Mammary epithelial cell (primary cell): ENCODE results near the gene MICU2.

Experiments used
- EZH2 ChIP-seq: IDR thresholded peaks from 2 replicates; pipeline ENCODE4 v1.6.1; 2012; ENCODE audit warnings: low read length, inconsistent platforms, borderline replicate concordance
- TF ChIP-seq, protein P1 (sequence below), 2 donors: IDR thresholded peaks in 1 of 2; conservative IDR thresholded peaks in 1 of 2; 2 replicates each; pipeline ENCODE4 v1.5.1; 2011 to 2012; ENCODE audit warnings: inconsistent platforms in 2 of 2, low read length in 2 of 2, mild to moderate bottlenecking in 2 of 2, control low read depth in 1 of 2, low read depth in 1 of 2; ENCODE audit not compliant: insufficient read depth in 1 of 2; ENCODE audit errors: extremely low read depth in 1 of 2

DNA sequence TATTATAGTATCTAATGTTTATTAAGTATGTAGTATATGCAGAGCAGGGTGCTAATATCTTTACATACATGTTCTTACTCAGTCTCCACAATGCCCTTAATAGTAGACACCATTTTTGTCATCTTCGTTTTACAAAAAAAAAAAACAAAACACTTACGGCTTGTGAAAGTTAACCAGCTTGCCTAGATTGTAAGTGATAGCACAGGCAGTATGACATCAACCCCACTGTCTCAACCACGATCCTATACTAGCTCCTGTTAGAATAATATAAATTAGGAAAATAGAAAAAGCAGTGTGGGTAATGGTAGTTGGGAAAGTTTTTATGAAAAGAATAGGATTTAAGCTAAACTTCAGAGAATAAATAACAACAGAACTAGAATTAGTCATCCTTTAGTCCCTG is 34.3 kb downstream of the MICU2 start:
- TF ChIP-seq, protein P1, sequence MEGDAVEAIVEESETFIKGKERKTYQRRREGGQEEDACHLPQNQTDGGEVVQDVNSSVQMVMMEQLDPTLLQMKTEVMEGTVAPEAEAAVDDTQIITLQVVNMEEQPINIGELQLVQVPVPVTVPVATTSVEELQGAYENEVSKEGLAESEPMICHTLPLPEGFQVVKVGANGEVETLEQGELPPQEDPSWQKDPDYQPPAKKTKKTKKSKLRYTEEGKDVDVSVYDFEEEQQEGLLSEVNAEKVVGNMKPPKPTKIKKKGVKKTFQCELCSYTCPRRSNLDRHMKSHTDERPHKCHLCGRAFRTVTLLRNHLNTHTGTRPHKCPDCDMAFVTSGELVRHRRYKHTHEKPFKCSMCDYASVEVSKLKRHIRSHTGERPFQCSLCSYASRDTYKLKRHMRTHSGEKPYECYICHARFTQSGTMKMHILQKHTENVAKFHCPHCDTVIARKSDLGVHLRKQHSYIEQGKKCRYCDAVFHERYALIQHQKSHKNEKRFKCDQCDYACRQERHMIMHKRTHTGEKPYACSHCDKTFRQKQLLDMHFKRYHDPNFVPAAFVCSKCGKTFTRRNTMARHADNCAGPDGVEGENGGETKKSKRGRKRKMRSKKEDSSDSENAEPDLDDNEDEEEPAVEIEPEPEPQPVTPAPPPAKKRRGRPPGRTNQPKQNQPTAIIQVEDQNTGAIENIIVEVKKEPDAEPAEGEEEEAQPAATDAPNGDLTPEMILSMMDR (conservative IDR thresholded peaks at IDR 0.05 in 1 of 2, IDR thresholded peaks at IDR 0.05 in 1 of 2; ENCODE audit: extremely low read depth in 1 of 2, insufficient read depth in 1 of 2, low read depth in 1 of 2, low read length in 2 of 2) = no peak
- TF ChIP-seq EZH2 = no peak
